Muscle of leg (tissue), 11 donors: ENCODE data around the gene BLACAT1. TPM values are rescaled to one million over a fixed set of nuclear protein-coding genes. Genes with fewer than 3 reads are reported as not detected.

Experiments
- DNase-seq: peaks from one replicate; pipeline ENCODE4 v3.0.0; 2013
- H3K27ac ChIP-seq: one replicate; pipeline ENCODE4 v1.5.1; 2013; ENCODE audit warnings: mild to moderate bottlenecking, low read length, control low read depth
- H3K27me3 ChIP-seq: one replicate; pipeline ENCODE4 v1.6.1; 2013; ENCODE audit warnings: low read length; ENCODE audit not compliant: control insufficient read depth, insufficient read depth
- H3K36me3 ChIP-seq: one replicate; pipeline ENCODE4 v1.6.1; 2013; ENCODE audit warnings: low read length; ENCODE audit not compliant: control insufficient read depth, insufficient read depth
- H3K4me1 ChIP-seq: one replicate; pipeline ENCODE4 v1.6.1; 2013; ENCODE audit warnings: low read length; ENCODE audit not compliant: control insufficient read depth, insufficient read depth
- H3K4me3 ChIP-seq: one replicate; pipeline ENCODE4 v1.5.1; 2013; ENCODE audit warnings: low read length, control low read depth
- H3K9me3 ChIP-seq: replicated peaks from 2 replicates; pipeline ENCODE4 v1.6.1; 2013; ENCODE audit warnings: low read depth, low read length; ENCODE audit not compliant: control insufficient read depth
- WGBS: methylation state at CpG from one replicate; pipeline ENCODE4 v1.1.5; 2013; ENCODE audit warnings: missing lambda C conversion rate; ENCODE audit not compliant: insufficient coverage; 5-methylcytosine and 5-hydroxymethylcytosine counted together
- polyA plus RNA-seq, 8 donors: library from polyadenylated mRNA; unstranded; fragments of 120-200 nt; gene quantifications; one replicate each; pipeline versions ENCODE4 v1.2.1 to v1.2.3, GENCODE V29; 2013; ENCODE audit warnings: inconsistent platforms in 1 of 8, low replicate concordance in 1 of 8; ENCODE audit not compliant: insufficient read length in 8 of 8, insufficient read depth in 1 of 8
- total RNA-seq: library from RNA; stranded (reverse); fragments of 120-200 nt; gene quantifications from one replicate; pipeline ENCODE4 v1.2.4, GENCODE V29; 2013

Gene BLACAT1
- total and polyA plus RNA-seq, 9 donors: 0.10 TPM; not detected in 7

DNA sequence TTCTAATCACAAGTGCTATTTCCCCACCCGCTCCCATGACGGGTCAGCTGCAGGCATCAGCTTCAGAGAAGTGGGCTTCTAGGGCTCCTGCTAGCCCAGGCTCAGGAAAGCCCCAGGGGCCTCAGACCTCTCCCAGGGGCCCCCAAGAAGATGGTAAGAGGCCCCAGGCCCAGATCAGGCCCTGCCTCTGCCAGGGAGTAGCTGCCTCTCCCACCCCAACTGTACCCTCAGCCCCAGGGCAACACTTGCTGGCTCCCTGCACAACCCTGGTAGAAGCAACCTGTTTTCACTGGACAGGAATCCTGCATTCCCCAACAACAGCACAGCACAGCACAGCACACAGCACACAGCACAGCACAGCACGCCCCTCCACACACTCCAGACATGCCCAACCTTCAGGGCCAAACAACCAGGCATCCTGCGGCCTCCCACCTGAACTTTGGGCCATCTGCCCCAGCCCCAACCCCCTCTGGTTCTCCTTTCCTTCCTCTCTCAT lies 6.5 kb downstream of the BLACAT1 start:
- no peak overlapping the region for H3K27ac ChIP-seq
- H3K4me3 ChIP-seq: no peak overlapping the region
- DNase-seq: no peak
- H3K27me3 ChIP-seq: peaks cover 44% of the 10 kb centered on the region
- no peaks in the 10 kb centered on the region for H3K36me3 ChIP-seq
- WGBS: 77% methylated on average over 4 of the region's 4 CpGs
- H3K9me3 ChIP-seq: no peaks in the 10 kb centered on the region
- peaks cover 32% of the 10 kb centered on the region for H3K4me1 ChIP-seq

DNA sequence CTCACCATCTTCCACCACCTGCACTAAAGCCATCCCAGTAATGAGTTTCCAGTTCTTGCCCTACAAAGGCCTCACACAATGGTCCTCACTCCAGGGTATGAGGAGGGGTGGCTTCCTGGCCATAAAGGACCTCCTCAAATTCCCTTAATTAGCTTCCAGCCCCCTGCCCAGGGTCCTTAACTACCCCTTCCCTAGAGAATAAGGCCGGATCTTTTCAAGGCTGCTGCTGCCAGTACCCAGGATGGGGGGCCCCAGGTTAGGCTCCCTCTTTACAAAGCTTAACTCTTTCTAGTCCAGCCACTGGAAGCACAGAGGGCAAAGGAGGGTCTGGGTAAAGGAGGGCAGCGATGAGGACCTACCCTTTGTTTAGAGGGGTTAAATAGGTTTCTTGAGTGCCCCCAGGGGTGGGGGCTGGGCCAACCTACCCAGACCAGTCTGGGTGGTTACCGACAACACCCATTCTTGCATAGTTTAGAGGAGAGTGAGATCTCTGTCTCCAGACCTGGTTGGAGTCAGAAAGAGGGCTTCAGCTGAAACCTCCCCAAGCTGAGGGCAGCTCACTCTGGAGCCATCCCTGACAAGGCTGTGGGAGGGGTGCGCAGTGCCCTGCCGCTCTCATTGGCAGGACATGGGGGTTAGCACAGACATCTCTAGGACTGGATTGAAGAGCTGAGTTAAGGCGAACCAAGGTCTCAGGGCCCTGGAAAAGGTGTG lies 7.1 kb downstream of the BLACAT1 start:
- 72% methylated on average over 5 of the region's 6 CpGs for WGBS

DNA sequence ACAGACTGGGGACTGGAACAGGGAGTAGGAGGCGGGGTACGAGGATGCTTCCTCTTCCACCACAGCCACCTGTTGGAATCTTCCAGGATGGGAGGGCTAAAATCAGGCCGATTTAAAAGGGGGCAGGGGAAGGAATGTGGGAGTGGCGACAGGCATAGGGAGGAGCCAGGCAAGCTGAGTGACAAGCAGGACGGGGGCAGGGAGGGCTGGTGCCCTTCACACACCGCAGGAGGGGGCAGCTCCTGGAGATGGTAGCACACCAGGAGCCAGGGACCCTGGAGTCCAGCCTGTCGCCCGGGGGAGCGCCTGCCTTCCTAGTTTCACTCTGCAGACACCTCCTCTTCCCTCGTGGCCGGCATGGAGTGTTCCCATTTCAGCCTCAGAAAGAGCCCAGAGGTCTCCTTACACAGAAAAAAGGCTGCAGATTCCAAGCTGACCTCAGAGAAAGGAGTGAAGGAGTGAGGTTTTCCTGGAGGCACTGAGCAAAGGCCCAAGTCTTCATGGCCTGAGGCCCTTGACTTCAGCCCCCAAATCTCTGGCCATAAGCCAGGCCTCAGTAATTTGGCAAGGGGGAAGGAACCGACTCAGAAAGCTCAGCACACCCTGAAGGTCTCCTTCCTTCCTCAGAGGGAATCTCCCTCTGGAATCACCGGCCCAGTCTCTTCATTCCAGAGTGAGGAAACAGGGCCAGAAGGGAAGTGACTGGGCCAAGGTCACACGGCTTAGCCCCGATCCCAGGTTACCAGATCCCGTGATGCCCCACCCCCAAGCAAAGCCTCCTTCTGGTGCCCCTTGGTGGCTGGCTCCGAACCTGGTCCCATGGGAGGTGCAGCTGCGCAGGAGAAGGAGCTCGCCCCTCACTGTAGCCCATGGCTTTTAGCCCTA lies 8.1 kb downstream of the BLACAT1 start:
- peaks cover 35% of the 10 kb centered on the region for H3K4me1 ChIP-seq
- no peaks in the 10 kb centered on the region for H3K9me3 ChIP-seq
- DNase-seq: no peak
- H3K36me3 ChIP-seq: no peaks in the 10 kb centered on the region
- WGBS: 49% methylated on average over 12 of the region's 19 CpGs
- no peak overlapping the region for H3K4me3 ChIP-seq
- H3K27ac ChIP-seq: no peak overlapping the region
- peaks cover 35% of the 10 kb centered on the region for H3K27me3 ChIP-seq

More for the DNA sequence above, 7.1 kb downstream of the BLACAT1 start:
- H3K36me3 ChIP-seq: no peaks in the 10 kb centered on the region
- peaks cover 35% of the 10 kb centered on the region for H3K4me1 ChIP-seq
- H3K4me3 ChIP-seq: no peak overlapping the region
- H3K9me3 ChIP-seq: no peaks in the 10 kb centered on the region
- H3K27ac ChIP-seq: no peak overlapping the region
- H3K27me3 ChIP-seq: peaks cover 40% of the 10 kb centered on the region
- no peak for DNase-seq

DNA sequence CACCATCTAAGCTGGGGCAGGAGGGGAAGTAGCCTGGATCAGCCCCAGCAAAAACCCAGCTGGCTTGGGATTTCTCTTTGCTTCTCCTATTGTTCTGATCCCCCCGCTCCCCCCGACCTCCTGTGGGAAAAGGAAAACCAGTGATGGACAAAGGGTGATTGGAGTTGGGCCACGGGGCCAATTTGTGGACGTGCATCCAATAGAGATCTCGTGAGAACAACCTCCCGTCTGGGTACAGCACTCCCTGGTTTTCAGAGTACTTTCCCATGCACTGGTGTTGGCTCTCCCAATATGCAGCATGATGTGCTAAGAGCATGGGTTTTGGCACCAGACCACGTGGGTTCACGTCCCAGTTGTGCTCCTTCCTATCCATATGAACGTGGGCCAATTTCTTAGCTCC lies 9.0 kb downstream of the BLACAT1 start:
- no peak for DNase-seq
- H3K27me3 ChIP-seq: peaks cover 27% of the 10 kb centered on the region
- no peak overlapping the region for H3K27ac ChIP-seq
- no peak overlapping the region for H3K4me3 ChIP-seq
- WGBS: 75% methylated on average over 4 of the region's 9 CpGs
- no peaks in the 10 kb centered on the region for H3K9me3 ChIP-seq
- no peaks in the 10 kb centered on the region for H3K36me3 ChIP-seq
- peaks cover 41% of the 10 kb centered on the region for H3K4me1 ChIP-seq

DNA sequence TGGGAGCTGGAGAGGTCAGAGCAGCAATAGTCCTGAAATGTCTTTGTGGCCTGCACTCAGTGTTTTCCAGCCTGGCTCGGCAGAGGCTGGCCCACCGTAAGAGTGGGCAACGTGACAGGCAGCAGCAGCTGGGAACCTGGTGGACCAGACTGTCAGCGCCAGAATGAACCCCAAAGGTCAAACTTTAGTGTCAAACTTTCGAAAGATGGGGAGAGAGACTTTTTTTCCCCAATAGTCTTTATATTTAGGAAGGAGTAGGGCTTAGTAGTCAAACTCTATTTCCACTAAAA lies 10.3 kb downstream of the BLACAT1 start:
- WGBS: 27% methylated on average over 3 of the region's 5 CpGs
- Histone ChIP-seq H3K36me3 (no peaks in the 10 kb centered on the region), H3K4me3 (no peak overlapping the region), H3K9me3 (no peaks in the 10 kb centered on the region), H3K27ac (no peak overlapping the region), H3K4me1 (peaks cover 53% of the 10 kb centered on the region), H3K27me3 (peaks cover 17% of the 10 kb centered on the region)
- no peak for DNase-seq

DNA sequence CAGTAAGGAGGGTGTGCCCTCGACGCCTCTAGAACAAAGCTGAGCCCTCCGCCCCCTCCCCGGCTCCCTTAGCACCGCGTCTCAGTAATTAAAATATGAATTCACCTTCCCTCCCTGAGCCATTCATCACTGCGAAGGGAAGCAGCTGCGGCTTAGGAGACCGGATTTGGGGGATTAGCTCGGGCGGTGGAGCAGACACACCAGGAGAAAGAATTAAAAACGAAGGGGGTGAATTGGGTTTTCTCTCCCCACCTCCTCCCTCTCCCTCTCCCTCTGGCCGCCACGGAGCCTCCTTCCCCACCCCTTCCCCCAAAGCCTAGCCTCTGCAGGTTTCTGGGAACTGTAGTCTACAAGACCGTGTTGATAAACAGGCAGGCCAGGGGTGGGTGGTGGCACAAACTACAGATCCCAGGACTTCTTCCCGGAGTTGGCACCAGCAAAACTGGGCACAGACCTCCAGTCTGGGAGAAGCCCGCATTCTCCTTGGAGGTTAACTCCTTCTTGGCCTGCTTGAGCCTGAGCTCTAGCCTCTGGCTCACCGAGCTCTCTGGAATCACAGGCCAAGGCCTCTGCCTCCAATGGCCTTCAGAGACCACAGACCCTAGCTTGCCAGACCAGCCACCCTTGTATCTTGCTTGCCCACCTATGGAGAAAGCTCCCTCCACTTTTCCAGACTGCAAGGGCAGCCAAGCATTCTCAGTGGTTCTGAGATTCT lies 10.8 kb downstream of the BLACAT1 start:
- H3K4me1 ChIP-seq: peaks cover 58% of the 10 kb centered on the region
- peak; percentile 81 for DNase-seq
- 20% methylated on average over 6 of the region's 18 CpGs for WGBS
- H3K36me3 ChIP-seq: no peaks in the 10 kb centered on the region
- no peaks in the 10 kb centered on the region for H3K9me3 ChIP-seq
- H3K27ac ChIP-seq: peak overlapping the region; percentile 31
- no peak overlapping the region for H3K4me3 ChIP-seq
- peaks cover 18% of the 10 kb centered on the region for H3K27me3 ChIP-seq

DNA sequence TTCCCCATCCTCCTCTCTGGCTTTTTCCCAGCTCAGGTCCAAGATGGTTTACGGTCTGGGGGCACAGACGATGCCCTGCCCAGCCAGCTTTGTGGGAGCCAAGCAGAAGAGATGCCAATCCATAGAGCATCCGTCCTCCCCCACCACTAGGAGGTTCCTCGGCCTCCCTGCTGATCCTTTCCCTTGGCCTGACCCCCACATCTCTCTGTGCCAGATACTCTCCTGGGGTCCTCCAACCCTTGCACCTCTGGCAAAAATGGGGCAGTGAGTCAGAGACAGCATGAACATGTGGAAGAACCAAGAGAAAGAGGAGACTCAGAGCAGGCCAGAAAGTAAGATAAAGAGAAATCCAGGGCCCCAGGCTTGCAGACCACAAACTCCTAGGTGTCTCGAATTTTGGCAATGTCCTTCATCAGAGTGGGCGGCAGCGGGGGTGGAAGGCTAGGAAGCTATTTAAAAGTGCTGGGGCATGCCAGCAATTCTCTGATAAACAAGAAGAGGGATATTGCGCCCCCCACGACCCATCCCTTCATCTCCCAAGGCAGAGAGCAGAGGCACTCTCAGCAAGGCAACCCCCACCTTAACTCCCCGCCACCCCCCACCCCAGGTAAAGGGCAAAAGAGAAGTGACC lies 11.4 kb downstream of the BLACAT1 start:
- H3K9me3 ChIP-seq: no peaks in the 10 kb centered on the region
- H3K4me1 ChIP-seq: peaks cover 65% of the 10 kb centered on the region
- H3K36me3 ChIP-seq: no peaks in the 10 kb centered on the region
- peaks cover 18% of the 10 kb centered on the region for H3K27me3 ChIP-seq
- WGBS: 36% methylated on average over 4 of the region's 10 CpGs
- no peak overlapping the region for H3K4me3 ChIP-seq
- H3K27ac ChIP-seq: no peak overlapping the region
- DNase-seq: no peak

DNA sequence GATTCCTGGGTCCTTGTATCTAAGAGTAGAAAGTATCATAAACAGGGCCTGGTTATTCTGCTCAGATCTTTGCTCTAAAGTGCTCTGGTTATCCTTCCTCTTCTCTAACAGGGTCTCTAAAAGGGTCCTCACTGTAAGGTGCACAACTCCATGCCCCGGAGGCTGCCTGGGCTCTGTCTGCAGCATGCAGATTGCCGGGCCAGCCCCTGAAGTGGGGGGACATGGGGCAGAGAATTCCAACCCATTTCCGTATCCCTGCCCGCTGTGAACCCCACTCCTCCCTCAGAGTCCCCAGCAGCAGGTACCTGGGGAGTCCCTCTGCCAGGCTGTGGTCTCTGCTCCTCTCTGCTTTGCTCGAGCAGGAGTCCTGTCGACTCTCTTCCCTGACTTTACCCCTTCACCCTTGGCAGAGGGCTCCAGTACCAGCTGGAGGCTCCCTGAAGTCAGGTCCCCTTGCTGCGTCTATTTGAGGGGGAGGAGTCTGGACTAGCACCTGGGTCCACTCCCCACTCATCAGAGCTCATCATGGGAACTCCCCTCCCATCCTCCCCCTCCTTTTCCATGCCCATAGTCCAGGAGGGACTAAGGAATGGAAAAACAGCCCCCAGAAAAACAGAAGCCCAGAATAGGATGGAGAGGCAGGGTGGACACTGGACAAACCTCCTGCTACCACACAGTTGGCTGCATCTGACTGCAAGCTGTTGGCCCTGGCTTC lies 12.1 kb downstream of the BLACAT1 start:
- Histone ChIP-seq H3K9me3 (no peaks in the 10 kb centered on the region), H3K4me3 (no peak overlapping the region), H3K4me1 (peaks cover 71% of the 10 kb centered on the region), H3K27ac (no peak overlapping the region), H3K36me3 (no peaks in the 10 kb centered on the region), H3K27me3 (peaks cover 16% of the 10 kb centered on the region)
- no peak for DNase-seq
- 80% methylated on average over 1 of the region's 7 CpGs for WGBS

DNA sequence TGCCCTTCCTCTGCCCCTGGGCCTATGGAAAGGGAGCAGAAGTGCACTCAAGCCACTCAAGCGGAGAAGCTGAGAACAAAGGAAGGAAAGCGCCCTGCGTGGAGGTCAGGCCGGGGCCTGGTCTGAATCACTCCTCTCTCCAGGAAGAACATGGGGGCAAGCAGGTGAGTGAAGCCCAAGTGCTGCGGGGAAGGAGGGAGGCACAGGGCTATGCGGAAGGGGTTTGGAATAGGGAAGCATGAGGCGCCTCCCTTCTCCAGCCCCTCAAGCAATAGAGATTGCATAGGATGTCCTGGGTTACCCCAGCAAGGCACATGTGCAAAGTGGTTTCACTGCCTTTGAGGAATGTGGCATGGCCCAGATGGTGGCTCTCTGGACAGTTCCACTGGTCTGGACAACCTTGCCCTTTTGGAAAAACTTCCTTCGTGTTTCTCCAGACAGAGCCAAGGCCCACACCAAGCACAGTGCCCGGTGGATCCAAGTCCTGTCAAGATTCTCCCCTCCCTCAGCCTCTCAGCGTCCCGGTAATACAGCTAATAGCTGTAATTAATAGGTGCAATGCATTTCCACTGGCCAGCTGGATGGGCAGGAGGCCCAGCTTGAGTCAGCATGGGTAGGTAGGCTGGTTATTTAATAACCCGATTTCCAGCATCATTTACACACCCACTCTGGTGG lies 13.7 kb downstream of the BLACAT1 start:
- Histone ChIP-seq H3K4me1 (peaks cover 77% of the 10 kb centered on the region), H3K27ac (peak overlapping the region; percentile 35), H3K36me3 (no peaks in the 10 kb centered on the region), H3K4me3 (no peak overlapping the region), H3K27me3 (peaks cover 13% of the 10 kb centered on the region), H3K9me3 (no peaks in the 10 kb centered on the region)
- no peak for DNase-seq
- no CpG with 5 or more reads among the region's 12 CpGs for WGBS
